Gastroesophageal sphincter (tissue), 4 donors: ENCODE measurements around the gene TRMT2A. TPM values are rescaled to one million over a fixed set of nuclear protein-coding genes. Genes with fewer than 3 reads are reported as not detected.

Experiments
- ATAC-seq: fragments of 150-250 bp; one replicate; pipeline ENCODE4 v1.9.1; 2016; ENCODE audit warnings: mild to moderate bottlenecking, moderate library complexity
- H3K27ac ChIP-seq, 4 donors: fragments of 200-600 bp; sonication (generic) in 3 of 4; 1 replicate in 3 of 4; 2 replicates in 1 of 4; pipeline ENCODE4 v1.5.1; 2016 to 2019
- H3K27me3 ChIP-seq: fragments of 200-600 bp; sonication (generic); one replicate; pipeline ENCODE4 v1.5.1; 2019
- H3K36me3 ChIP-seq, 2 donors: fragments of 200-600 bp; sonication (generic); one replicate each; pipeline ENCODE4 v1.5.1; 2019; ENCODE audit warnings: control low read depth in 1 of 2
- H3K4me1 ChIP-seq, 3 donors: fragments of 200-600 bp; sonication (generic); 1 replicate in 2 of 3; 2 replicates in 1 of 3; pipeline ENCODE4 v1.5.1; 2016 to 2019; ENCODE audit warnings: control low read depth in 2 of 3
- H3K4me3 ChIP-seq, 2 donors: fragments of 200-600 bp; sonication (generic); one replicate each; pipeline ENCODE4 v1.5.1; 2019; ENCODE audit warnings: mild to moderate bottlenecking in 1 of 2, moderate library complexity in 1 of 2
- H3K9me3 ChIP-seq, 3 donors: fragments of 200-600 bp; sonication (generic); one replicate each; pipeline ENCODE4 v1.5.1; 2017 to 2019; ENCODE audit warnings: control low read depth in 2 of 3
- CTCF ChIP-seq, 4 experiments: fragments of 200-600 bp in 2 of 4; fragments of 450-650 bp in 2 of 4; sonication (generic) in 1 of 4; IDR thresholded peaks; one replicate each; pipeline ENCODE4 v1.5.1; 2017 to 2019; ENCODE audit warnings: antibody characterized with exemption in 4 of 4, mild to moderate bottlenecking in 2 of 4, moderate library complexity in 2 of 4
- EP300 ChIP-seq: sonication (generic); formaldehyde crosslinking; IDR thresholded peaks from one replicate; pipeline ENCODE4 v1.6.1; 2017; ENCODE audit warnings: antibody characterized with exemption, mild to moderate bottlenecking
- POLR2A ChIP-seq, 2 donors: fragments of 450-650 bp; IDR thresholded peaks; one replicate each; pipeline ENCODE4 v1.6.1; 2017; ENCODE audit warnings: antibody characterized with exemption in 2 of 2, mild to moderate bottlenecking in 2 of 2, moderate library complexity in 1 of 2
- POLR2AphosphoS5 ChIP-seq: sonication (generic); formaldehyde crosslinking; IDR thresholded peaks from one replicate; pipeline ENCODE4 v1.6.1; 2017; ENCODE audit warnings: antibody characterized with exemption
- WGBS, 2 donors: methylation state at CpG; one replicate each; pipeline ENCODE4 v1.1.5; 2018; ENCODE audit warnings: low coverage in 1 of 2; 5-methylcytosine and 5-hydroxymethylcytosine counted together
- total RNA-seq, 4 donors: library from RNA; depleted of rRNA; stranded (reverse); fragments of >200 nt; gene quantifications; one replicate each; pipeline ENCODE4 v1.1.0, GENCODE V29; 2016

The TRMT2A gene
- total RNA-seq, 4 donors from 2014 or later = 24.1 to 57.0 (median 36.3) TPM

GRCh38 chr22:20066617-20067383 lies 50.2 kb downstream of the TRMT2A start:
- ATAC-seq = no peak
- H3K36me3 ChIP-seq = peaks cover 0 to 49% of the 10 kb centered on the region in 2 donors
- no peaks in the 10 kb centered on the region for H3K4me1 ChIP-seq
- no peak overlapping the region for H3K4me3 ChIP-seq
- H3K27ac ChIP-seq = no peak overlapping the region
- 92 to 93% methylated on average over 4 of the region's 11 CpGs for WGBS, 2 donors
- H3K9me3 ChIP-seq = no peaks in the 10 kb centered on the region
- TF ChIP-seq POLR2AphosphoS5 (no peak), EP300 (no peak), POLR2A (IDR thresholded peaks at IDR 0.05) (no peak), CTCF (IDR thresholded peaks at IDR 0.05) (no peak)
- H3K27me3 ChIP-seq = no peaks in the 10 kb centered on the region

DNA sequence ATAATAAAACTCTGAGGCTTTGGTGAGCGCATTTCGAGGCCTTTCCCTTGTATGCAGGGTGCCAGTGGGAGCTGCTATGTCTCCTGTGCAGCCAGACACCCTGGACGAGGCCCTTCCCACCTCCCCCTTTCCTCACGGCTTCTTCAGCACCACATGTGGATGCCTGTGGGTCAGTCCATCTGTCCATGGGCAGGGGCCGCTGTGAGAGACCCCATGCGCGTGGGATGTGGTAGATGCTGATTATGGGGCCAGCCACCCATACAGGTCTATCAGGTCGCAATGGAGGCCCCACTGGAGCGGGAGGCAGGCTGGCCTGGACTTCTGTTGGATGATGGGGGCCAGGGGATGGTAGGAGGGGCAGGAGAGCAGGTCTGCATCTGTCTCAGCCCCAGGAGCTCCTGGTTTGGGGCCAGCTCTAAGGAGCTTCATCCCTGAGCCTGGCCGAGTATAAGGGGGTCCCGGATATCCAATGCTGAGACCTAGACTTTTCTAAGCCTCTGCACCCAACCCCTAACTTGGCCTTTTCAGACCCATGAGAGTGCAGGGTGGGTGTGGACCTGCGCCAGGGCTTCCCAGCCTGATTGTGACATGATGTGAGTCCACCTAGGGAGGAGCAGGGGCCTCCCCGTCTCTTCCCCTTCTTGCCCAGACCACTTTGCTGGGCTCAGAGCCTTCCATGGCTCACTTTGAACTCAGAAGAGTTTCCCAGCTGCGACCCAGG lies 51.0 kb downstream of the TRMT2A start:
- peaks cover 0 to 57% of the 10 kb centered on the region in 2 donors for H3K36me3 ChIP-seq
- H3K27ac ChIP-seq = no peak overlapping the region
- WGBS, 2 donors = 94% methylated on average over 3 of the region's 14 CpGs; no CpG with 5 or more reads in 1 of the 2 donors
- H3K4me1 ChIP-seq = no peaks in the 10 kb centered on the region
- ATAC-seq = no peak
- H3K9me3 ChIP-seq = no peaks in the 10 kb centered on the region
- no peak for TF ChIP-seq POLR2AphosphoS5
- no peak for TF ChIP-seq POLR2A (IDR thresholded peaks at IDR 0.05)
- TF ChIP-seq EP300 = no peak
- TF ChIP-seq CTCF (IDR thresholded peaks at IDR 0.05) = no peak
- H3K27me3 ChIP-seq = no peaks in the 10 kb centered on the region
- H3K4me3 ChIP-seq = no peak overlapping the region

DNA sequence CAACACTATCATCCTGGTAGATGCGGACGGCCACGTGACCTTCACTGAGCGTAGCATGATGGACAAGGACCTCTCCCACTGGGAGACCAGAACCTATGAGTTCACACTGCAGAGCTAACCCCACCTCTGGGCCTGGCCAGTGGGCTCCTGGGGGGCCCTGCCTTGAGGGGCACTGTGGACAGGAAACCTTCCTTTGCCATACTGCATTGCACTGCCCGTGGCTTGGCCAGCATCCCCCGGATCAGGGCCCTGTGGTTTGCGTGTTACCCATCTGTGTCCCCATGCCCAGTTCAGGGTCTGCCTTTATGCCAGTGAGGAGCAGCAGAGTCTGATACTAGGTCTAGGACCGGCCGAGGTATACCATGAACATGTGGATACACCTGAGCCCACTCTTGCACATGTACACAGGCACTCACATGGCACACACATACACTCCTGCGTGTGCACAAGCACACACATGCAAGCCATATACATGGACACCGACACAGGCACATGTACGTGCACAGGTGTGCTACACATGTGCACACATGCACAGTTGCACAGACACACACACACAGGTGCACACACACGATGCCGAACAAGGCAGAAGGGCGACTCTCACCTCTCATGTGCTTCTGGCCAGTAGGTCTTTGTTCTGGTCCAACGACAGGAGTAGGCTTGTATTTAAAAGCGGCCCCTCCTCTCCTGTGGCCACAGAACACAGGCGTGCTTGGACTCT lies 52.3 kb downstream of the TRMT2A start:
- Histone ChIP-seq H3K4me3 (no peak overlapping the region), H3K27me3 (no peaks in the 10 kb centered on the region), H3K27ac (no peak overlapping the region), H3K9me3 (no peaks in the 10 kb centered on the region), H3K4me1 (no peaks in the 10 kb centered on the region), H3K36me3 (peaks cover 0 to 69% of the 10 kb centered on the region in 2 donors)
- no peak for ATAC-seq
- WGBS, 2 donors = 74 to 83% methylated on average over 1 to 8 of the region's 18 CpGs
- TF ChIP-seq EP300 (no peak), CTCF (IDR thresholded peaks at IDR 0.05) (no peak), POLR2AphosphoS5 (no peak), POLR2A (IDR thresholded peaks at IDR 0.05) (no peak)

GRCh38 chr22:20064140-20064480 lies 52.9 kb downstream of the TRMT2A start:
- WGBS, 2 donors = no CpG with 5 or more reads among the region's 3 CpGs
- no peak for ATAC-seq
- peaks cover 0 to 75% of the 10 kb centered on the region in 2 donors for H3K36me3 ChIP-seq

More at GRCh38 chr22:20064140-20064480, 52.9 kb downstream of the TRMT2A start:
- no peak for TF ChIP-seq POLR2AphosphoS5
- no peak for TF ChIP-seq POLR2A (IDR thresholded peaks at IDR 0.05)
- no peak for TF ChIP-seq EP300
- TF ChIP-seq CTCF (IDR thresholded peaks at IDR 0.05) = no peak
- H3K27ac ChIP-seq = no peak overlapping the region
- H3K27me3 ChIP-seq = no peaks in the 10 kb centered on the region
- H3K4me3 ChIP-seq = no peak overlapping the region
- H3K9me3 ChIP-seq = no peaks in the 10 kb centered on the region
- no peaks in the 10 kb centered on the region for H3K4me1 ChIP-seq
